DMS 273 (cell line): ENCODE results near the gene GFOD1.
"Not testable (repeated sequence)": the region's sequence is repeated elsewhere in the genome, so short reads cannot be mapped to it uniquely, and the experiment has no call there.

Experiments
- DNase-seq: peaks from one replicate; lab custom pipeline; 2025; ENCODE audit not compliant: unreplicated experiment; lab: John Stamatoyannopoulos, UW

Gene GFOD1

DNA sequence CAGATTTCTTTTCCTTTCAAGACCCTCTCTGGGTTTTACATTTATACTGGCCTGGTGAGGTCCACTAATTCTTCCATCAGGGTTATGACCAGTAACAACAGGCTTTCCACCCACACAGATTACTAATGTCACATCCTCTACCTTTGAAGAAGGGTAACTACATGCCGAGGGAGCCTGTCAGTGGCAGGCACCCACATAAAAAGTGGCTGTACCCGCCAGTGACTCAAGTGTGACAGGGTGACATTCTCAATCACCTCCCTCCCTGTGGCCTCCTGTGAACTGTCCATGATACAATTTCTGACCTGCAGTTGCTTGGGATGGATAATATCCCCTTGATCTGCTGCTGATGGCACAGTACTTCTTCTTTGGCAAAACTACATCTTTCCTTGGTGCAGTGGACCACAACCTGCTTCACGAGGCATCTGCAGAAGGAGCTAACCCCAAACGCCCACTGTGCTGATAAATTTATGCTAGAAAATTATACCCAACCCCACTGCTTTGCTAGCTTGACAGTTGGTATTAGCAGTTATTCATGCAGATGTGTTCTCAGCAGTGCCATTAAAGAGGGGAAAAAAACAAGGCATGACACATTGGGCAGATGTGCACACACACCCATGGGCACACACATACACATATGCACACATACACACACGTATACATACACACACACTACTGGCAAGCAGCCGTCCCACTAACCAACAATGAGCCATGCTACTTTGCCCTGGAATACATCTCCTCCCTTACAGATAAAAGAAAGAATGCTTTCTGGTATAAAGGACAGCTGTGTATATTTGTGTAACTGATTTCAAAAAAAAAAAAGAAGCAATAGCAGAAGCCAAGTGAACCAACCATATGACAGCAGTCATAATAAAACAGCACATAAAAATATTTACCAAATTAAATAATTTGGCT, 20.8 kb downstream of the GFOD1 start:
- no peak for DNase-seq

DNA sequence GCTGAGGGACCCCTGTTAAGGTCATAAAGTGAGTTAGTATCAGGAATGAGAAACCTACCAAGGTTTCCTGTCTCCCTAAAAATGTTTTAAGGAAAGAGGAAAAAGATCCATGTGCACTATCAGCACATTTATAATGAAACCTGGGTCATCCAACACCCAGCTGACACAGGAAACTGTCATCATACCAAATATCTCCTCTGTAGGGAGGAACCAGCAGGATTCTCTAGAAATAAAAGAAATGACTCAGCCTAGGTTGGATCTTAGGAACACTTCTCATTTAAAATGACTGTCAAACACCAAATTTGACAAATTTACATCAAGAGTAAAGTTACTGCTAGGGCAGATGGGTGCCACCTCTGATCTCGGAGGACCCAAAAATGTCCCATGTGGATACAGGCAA, 21.7 kb downstream of the GFOD1 start:
- no peak for DNase-seq

DNA sequence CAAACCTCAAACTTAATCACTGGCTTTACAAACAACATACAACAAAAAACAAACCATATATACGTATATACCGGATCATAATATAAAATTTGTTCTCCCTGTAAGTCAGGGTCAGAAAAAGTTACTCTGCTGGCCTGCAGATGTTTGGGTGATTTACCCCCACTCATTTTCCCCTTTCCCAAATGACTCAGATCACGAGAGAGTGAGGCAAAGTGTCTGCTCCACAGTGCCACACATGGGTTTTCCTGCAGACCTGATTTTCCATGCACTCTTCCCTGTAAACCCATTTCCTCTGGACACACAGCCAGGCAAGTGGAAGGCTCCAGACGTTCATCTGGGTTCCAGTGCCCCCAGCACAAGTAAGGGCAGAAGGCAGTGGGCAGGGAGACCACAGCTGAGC, 23.5 kb downstream of the GFOD1 start:
- DNase-seq, result no peak

DNA sequence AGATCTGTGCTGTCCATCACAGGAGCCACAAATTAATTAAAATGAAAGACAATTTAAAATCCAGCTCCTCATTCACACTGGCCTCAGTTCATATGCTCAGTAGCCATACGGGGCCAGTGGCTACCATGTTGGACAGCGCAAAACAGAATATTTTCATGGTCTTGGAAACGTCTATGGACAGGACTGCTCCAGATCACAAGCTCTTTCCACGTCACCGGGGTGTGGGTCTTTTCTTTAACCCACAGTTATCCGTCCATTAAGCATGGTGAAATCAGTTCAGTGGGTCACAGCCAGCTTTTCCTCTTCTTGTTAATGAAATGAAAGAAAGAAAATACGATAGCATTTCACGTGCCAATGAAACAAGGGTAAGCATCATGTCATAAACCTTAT, 24.1 kb downstream of the GFOD1 start:
- no peak for DNase-seq

DNA sequence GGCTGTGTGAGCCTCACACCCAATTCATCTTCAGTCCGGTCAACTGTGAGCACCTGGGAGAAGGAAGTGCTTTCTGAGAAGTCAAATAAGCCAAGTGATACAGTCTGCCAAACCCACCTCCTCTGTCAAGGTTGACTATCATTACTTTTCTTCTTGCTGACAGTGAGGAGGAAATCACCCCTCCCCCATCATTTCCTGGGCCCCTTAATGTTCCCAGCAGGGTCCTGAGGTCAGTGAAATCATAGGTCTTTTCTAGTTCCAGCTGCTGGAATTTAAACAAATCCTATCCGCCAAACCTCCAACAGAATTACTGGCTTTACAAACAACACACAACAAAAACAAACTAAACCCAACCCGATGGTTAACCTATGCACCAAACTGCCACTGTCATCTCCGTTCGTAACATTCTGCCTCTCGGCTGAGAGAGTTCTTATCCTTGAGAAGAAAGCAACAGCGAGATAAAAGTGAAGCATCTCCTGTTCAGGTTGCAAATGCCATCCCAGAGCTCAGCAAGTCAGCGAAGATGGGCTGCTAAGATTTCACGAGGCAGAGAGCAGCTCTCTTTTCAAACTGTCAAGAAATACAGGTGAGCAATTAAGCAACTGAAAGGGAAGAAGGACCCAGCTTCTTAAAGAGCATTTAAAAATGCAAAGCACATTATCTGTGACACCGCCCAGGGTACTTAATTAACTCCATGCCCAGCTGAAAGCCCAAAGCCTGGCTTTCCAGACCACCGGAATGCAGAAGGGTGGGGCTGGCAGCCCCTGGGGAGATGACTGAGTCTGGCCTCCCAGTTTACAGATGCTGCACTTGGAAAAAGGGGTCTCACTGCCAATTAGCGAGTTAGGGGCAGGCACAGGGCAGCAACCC, 24.7 kb downstream of the GFOD1 start:
- no peak for DNase-seq

DNA sequence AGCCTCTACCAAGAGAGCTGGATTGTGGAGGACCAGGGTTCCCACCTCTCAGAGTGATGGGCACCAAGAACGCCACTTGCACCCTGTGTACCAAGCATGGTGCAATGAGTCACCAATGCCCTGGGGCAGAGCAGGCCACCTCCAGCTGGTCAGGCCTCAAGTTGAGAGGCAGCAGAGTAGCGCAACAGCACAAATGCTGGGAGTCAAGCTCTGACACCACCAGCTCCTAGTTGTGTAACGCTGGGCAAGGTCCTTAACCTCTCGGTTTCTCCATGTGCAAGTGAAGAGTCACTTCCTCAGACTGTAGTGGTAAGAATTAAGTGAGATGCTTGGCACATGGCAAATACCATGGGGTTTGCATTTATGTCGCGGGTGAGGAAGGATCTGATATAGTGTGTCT, 25.6 kb downstream of the GFOD1 start:
- DNase-seq, result no peak

DNA sequence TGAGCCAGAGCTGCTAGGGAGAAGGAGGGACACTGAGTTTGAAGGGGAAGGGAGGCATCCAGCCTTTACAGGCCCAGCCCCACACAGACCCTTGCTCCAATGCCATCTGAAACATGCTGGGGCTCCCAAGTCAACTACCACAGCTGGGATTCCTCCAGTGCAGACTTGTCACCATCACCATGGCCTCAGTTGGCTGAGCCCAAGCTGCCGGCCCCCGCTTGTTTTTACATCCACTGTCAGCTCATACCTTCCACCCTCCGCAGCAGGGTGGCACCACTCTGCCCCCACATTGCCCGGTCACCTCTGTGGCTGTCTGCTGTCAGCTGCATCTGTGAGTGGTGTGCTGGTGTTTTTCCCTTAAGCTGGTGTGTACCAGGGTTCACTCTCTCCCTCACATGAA, 26.1 kb downstream of the GFOD1 start:
- DNase-seq, result no peak

DNA sequence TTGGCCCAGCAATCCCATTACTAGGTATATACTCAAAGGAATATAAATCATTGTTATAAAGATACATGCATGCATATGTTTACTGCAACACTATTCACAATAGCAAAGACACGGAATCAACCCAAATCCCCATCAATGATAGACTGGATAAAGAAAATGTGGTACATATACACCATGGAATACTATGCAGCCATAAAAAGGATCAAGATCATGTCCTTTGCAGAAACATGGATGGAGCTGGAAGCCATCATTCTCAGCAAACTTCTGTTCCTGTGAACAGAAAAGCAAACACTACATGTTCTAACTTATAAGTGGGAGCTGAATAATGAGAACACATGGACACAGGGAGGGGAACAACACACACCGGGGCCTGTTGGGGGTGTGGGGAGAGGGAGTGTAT, 27.1 kb downstream of the GFOD1 start:
- not testable (repeated sequence) for DNase-seq

DNA sequence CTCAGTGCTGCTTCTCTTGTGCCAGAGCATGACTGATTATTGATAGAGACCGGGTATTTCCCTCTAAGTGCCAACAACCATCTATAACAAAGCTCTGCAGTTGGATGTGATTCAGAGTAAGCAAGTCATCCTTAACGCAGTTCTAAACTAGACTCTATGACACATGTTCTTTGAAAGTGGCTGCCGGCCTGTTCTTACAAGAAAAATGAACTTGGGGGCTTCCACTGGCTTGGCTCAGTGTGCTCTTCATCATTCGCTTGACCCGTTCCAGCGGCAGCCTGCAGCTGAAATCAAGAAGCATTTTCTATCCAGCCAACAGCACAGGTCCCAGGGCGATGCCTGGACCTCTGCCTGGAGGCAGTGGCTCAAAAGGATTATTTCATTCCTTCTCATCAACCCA, 29.8 kb downstream of the GFOD1 start:
- no peak for DNase-seq

DNA sequence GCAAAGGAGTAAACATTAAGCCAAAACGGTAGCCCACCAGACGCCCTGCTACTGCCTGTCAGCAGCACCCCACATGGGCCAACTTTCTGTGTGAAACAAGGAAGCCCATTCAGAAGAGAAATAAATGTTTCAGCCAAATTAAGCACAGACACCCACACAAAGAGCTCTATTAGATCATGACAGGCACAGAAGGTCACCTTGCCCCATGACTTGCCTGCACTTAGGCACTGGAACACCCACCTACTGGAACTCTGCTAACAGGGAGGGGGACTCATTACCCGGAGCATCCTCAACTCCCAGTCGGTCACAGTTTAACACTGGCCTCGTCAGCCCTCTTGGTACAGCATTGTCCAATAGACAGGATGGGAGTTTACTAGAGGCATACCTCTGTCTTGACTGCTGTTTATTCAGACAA, 31.8 kb downstream of the GFOD1 start:
- no peak for DNase-seq

DNA sequence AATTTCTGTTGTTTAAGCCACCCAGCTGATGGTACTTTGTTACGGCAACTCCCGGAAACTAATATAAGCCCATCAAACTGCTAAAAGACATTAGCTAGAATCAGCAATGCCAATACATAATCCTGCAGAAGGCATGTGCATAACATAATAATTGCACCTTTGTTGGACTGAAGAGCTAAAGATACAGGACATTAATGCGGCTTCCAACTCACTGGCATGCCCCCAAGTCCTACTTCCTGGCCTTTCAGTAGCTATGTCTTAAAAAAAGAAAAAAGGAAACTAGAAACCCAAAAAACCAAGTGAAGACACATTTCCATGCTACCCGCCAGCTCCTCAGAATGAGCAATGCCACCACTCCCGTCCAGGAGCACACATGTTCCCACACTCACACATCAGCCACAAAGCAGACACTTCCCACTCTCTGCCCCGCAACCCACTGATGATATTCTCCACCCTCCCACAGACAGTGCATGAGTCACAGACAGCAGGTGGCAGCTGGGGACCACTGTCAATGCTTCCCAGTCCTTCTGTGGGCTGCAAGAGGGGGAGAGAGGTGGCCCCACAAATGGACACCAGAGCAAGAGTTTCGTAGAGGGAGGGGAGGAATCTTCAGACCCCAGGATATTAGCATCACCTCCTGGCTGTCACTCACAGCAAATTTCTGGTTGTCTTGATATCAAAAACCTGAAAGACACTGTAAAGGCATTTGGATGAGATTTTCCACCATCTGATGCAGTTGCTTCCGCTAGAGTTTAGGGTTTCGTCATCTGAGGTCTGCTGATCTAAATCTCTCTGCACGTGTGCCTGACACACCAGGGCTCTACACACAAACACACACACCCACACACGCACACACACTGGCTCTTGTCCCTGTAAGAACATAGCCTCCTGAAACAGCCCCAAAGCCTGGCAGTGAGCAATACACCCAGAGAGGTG, 32.8 kb downstream of the GFOD1 start:
- no peak for DNase-seq

DNA sequence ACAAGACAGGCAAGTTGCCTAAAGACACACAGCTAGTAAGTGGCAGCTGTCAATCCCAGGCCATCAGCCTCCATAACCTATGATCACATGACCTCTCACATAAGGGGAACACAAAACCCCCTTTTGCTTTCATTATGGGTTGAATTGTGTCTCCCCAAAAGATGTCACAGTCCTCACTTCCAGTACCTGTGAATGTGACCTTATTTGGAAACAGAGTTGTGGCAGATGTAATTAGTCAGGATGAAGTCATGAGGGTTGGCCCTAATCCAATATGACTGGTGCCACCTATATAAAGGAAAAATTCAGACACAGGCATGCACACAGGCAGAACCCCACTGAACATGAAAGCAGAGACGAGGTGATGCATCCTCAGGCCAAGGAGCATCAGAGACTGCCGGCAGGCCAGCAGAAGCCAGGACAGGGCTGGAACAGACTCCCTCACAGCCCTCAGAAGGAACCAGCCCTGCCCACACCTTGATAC, 33.6 kb downstream of the GFOD1 start:
- DNase-seq, result peak; percentile 78

DNA sequence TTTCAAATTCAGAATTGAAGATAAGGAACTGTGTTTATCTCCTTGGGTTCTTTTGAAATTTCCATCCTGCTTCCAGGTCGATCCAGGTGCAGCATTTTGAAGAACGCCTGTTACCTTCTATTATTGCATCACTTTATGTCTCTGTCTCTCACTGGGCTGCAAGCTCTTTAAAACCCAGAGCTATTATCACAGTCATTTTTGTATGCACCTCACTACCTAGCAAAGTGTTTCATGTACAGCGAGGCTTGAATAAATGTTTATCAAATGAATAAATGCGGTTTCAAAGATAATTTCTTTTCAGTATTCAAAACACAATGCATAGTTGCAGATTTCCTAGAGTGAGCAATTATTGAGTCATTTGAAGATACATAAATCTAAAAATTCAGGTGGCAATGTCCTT, 34.2 kb downstream of the GFOD1 start:
- no peak for DNase-seq

DNA sequence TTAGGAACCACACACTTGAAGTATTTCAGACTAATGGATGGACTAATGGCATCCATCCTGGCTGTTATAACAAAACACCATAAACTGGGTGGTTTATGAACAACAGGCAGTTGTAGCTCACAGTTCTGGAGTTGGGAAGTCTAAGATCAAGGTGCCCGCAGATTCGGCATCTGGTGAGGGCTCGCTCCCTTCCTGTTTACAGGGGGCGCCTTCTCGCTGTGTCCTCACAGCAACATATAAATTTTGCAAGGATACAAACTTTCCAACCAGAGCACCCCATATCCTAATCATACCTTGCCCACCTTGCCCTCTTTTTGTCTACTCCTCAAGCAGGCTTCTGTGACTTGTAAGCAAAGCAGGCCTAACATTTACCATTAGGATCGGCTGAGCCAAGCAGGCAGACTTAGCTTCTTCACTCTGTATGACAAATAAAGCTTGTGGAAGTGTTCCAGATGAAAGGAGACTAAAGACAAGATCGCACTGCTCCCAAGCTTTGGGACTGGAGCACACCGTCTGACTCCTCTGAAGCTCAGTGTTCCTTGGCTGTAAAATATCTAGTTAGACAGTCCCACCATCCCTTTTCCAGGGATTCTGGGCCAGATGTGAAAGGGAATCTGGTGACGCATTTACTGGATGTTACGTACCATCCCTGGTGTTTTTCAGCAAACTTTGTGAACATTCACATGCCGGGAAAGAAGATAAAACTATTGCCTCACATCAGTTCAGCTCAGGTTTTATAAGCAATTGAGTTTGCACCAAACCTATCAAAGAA, 34.9 kb downstream of the GFOD1 start:
- DNase-seq, result no peak

DNA sequence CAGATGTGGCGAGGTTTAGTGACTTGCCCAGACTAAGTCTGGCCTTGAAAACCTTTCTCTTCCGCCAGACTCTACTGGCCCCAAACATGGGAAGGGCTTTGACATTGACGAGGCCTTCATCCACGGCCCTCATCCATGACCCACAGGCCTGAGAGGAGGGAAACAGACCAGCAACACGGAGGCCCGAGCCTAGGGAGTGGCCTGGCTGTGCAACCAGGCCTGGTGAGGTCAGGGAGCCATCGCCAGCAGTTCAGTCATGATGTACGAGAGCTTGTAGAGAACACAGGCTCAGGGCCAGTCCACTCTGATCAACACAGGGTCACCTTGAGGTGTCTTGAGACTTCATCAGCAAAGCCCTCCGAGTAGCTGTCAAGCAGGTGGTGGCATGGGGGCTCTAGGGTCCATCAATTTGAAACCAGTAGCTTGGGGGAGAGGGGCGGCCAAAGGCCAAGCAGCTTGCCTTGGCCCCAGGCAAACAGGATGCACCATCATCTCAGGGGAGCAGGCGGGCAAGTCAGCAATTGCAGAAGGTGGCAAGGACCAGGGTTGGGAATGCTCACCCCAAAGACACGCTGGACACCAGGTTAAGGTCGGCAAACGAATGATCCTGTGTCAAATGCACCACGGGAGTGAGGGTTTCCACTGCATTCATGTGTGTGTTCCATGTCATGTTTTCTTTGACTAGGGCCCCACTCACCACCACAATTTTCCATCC, 36.1 kb downstream of the GFOD1 start:
- no peak for DNase-seq

DNA sequence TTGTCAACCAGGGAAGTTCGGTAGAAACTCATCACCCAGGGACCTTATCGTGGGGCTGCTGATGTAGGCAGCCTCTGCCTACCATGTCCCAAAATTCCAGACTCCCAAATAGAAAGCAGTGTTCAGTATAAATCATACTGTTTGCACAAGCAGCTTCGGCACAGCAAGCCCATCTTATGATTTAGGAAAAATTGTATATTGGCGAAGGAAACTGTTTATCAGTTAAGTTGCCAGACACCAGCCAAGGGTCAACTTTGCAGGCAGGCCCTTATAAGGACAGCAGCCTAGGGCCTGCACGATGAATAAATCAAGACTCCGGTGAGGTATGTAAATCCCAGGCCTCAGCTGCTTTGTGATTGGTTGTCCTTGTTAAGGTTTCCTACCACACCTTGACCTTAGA, 36.8 kb downstream of the GFOD1 start:
- no peak for DNase-seq

DNA sequence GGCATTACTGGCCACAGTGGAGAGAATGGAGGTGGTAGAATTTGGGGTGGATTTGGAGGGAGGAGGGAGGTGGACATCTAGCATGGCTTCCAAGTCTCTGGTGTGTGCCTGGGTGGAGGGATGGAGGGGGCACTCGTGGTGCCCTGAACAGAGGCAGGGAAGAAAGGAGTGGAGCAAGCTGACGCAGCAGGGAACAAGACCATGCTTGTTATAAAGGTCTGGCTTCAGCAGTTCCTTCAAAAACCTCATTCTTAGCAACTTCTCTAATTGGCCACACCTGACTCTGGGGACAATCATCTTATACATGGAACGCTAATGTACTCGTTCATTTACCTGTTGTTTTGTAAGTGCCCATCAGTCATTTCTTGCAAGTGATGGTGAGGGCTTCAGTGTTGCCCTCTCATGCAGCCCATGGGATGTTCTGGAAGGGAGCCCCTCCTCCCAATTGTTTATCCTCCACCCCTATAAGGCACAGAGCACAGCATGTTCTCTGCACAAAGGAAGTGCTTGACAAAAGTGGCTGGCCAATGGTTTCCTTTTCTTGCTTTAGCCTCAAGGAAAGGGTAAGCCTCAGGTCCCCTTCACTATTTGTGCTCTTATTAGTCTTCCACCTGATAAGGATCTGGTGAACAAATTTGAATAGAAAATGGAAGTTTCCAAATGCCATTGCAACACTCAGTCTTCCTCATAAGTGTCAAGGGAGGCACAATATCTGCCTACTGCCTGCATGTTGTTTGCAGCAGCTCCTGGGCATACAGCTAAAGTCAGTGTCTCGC, 39.3 kb downstream of the GFOD1 start:
- DNase-seq, result no peak

DNA sequence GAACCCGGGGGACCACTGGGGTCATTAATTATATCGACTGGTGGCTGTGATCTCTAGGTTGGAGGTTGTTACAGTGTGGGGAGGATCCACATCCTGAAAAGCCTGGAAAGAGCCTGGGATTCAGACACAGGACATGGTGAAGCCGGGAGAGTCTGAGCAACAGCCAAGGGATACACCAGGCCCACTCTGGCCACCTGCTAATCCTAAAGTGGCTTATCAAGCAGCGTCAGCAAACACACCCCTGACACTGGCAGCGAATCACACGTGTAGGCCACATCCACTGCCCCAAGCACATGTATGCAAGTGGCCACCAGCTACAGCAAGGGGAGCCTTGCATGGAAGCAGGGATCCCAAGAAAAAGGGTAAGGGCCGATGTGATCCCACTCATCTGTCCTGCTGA, 41.0 kb downstream of the GFOD1 start:
- DNase-seq, result no peak

DNA sequence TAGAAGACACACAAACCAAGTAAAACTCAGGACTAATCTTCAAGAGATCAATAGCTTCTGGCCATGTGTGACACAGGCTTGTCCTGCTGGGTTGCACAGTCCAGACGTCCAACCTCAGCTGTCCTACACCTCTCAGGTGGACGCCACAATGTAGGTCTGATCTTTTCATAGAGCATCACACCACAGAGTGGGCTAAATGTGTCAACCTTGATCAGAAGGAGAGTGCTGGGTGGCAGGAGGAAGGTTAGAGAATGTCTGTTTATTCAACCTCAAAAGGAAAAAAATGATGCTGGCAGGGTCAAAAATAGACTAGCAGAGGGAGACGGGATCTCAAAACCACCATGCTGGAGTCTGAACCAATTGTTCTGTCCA, 41.7 kb downstream of the GFOD1 start:
- no peak for DNase-seq
